Left forelimb (tissue), 1 donor: Measurements from ENCODE around the gene ECT2L.

Source experiments
- DNase-seq: peaks from one replicate; pipeline ENCODE4 v3.0.0-alpha.2; 2018; ENCODE audit warnings: low spot score

Gene ECT2L

DNA sequence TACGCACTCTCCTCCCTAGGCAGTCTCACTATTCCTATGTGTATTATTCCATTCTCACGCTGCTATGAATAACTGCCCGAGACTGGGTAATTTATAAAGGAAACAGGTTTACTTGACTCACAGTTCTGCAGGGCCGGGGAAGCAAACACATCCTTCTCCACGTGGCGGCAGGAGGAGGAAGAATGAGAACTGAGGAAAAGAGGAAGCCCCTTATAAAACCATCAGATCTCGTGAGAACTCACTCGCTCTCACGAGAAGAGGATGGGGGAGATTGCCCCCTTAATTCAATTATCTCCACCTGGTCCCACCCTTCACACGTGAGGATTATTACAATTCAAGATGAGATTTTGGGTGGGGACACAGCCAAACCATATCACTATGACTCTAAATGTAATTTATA, 61.9 kb downstream of the ECT2L start:
- no peak for DNase-seq

DNA sequence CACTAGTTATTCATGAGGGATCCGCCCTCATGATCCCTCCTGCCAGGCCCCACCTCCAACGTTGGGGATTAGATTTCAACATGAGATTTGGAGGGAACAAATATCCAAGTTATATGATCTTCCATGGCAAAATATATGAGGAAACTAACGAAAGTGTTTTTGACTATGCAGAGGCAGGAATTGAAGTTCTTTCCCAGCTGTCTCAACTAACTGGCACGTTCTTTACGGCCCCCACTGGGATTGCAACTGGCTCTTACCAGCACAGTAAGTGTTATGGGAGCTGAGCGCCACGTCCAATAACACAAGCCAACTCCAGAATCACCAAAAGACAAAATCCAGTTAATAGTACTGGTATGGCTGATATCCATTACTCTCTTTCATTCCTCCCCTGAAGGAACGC, 66.6 kb downstream of the ECT2L start:
- no peak for DNase-seq

DNA sequence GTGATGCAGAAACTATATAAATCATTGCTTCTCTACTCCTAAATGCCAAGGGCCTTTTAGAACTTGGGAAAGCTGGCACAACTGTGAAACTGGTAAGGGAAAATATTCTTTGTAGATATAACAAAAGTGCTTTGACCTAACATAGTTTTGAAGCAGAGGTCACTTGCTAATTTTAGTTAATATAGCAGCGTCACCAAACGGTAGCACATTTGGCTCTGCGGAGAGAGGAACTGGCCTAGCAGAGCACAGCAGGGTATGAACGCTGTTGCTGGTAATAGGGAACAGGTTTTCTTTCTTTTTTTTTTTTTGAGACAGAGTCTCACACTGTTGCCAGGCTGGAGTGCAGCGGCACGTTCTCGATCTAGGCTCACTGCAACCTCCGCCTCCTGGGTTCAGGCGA, 67.4 kb downstream of the ECT2L start:
- DNase-seq = no peak

DNA sequence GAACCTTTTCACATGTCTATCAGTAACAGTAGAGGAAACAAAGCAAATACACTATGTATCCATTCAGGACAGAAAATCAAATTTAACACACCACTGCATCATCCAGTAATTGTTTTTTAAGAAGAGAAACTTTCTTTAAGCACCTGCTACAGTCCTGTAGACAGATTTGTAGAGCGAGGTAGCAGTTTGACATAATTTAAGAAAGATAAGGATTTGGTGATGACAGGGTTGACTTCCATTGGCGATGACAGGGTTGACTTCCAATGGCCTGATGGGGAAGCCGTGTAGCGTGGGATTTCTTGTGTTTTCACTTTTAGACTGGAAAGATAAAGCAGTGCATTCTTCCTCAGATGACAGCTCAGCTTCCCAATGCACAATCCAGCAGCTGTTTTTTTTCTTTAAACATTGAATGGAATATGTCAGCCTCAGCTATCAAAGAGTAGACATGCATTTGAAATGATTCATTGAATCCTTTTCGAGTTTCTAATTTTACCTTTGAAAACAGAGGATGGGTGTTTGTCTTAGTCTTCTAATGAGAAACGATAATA, 68.5 kb downstream of the ECT2L start:
- DNase-seq = no peak

DNA sequence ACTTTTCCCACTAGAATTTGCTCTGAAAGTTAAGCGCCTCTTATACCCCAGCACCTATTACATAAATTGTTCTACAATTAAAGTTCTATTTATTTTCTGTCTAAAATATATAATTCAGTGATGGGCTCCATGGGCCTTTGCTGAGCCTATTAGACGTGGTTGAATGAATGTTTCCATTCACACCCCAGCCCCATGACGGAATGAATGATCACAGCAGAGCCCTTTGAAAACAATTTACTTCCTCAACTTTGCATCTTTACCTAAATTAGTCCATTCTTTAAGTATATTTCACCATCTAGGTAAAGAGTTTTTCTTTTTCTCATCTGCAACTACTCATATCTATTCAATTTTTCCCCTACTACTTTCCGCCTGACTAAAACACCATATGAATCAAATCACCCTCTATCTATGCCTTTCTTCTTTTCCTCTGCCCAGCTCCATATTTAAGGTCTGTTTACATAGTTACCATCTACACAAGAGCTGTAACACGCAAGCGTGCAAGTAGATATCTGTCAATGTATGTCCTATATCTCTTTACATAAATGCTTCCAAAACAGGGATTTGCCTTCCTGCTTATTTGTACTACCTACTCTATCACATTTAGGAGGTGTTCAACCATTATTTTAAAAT, 69.7 kb downstream of the ECT2L start:
- no peak for DNase-seq

DNA sequence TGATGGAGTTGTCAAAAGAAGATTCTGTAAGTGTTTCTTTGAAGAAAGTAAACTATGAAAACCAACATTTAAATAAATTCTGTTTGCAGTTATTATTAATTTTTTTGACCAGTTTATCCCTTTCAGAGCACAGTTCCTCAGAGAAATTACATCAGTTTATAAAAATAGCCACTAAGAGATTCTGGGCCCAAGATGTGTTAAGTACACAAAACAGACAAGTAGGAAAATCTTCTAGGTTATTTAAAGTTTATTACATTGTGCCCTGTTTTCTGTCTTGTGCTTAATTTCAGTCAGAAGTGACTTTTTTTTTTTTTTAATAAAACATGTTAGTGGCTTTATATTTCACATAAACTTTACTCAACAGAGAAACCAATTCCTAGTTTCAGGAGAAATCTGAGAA, 72.3 kb downstream of the ECT2L start:
- no peak for DNase-seq

DNA sequence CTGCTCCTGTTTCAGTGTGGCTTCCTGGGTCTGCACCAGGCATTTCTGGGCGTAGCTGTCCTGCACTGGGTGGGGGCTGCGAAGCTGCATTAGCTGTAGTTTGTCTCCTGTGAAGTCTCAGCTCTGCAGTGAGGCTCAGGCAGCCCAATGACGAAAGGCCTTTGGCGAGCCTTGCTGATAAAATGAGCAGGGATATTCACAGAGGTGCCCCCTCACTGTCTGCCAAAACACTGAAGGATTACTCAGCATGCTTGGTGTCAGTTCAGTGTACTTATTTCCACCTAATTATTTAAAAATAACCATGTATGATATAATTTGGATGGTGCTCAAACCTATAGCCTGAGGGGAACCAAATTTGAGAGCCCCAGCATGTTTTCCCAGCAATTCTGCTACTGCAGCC, 73.5 kb downstream of the ECT2L start:
- peak; percentile 64 for DNase-seq

DNA sequence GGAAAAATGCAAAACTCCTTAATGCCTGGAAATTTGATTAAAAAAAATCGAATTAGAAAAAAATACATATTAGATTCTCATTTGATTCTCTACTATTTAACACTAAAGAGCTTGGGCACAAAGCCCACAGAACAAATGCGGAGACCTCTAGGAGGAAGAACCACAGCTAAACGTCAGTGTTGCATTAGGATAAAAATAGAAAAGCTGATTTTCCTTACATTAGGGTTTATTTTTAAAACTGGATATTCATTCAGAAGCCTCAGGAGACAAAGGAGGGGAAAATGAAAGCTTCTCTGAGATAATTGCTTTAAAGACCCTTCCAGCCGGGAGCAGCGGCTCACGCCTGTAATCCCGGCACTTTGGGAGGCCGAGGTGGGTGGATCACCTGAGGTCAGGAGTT, 77.3 kb downstream of the ECT2L start:
- DNase-seq = no peak

DNA sequence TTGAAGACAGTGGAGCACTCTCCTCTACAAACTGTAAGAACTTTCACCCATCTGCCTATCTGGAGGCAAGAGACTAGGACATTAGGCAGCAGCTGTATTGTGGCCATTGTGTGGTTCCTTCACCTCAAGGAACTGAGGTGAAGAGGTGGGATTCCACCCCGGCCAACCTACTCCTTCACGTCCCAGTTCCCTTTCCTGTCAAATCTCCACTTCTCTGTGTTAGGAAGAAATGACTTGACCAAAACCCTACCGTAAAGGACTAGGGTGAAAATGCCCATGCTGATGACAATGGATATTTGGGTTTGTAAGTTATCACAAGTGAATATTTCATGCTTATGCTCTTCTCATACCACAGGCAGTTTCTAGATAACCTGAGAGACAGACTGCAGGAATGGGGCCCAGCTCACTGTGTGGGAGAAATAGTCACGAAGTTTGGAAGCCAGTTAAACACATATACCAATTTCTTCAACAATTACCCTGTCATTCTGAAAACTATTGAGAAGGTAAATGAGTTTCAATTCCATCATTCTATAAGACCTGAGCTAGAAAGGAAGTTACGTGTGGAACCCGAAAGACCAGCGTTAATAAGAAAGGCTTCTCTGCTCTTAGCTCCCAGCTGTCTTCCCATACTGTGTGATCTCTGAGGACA, 86.6 kb downstream of the ECT2L start:
- no peak for DNase-seq

DNA sequence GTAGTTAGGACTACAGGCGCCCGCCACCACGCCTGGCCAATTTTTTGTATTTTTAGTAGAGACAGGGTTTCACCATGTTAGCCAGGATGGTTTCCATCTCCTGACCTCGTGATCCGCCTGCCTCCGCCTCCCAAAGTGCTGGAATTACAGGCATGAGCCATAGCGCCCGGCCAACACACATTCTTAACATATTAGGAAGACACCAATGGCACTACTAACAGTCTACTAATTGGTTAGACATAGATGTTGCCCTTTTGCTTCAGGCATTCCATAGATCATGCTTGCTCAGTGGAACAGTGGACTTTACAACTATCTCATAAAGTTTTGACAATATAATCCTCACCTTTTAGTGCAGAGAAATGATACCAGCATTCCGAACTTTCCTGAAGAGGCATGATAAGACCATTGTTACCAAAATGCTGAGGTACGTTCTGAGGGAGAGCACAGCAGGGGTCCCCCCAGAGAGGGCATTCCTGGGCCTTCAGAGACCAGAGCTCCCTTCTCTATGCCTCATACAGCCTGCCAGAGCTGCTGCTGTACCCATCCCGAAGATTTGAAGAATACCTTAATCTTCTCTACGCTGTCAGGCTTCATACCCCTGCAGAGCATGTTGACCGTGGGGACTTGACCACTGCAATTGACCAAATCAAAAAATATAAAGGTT, 89.4 kb downstream of the ECT2L start:
- no peak for DNase-seq

DNA sequence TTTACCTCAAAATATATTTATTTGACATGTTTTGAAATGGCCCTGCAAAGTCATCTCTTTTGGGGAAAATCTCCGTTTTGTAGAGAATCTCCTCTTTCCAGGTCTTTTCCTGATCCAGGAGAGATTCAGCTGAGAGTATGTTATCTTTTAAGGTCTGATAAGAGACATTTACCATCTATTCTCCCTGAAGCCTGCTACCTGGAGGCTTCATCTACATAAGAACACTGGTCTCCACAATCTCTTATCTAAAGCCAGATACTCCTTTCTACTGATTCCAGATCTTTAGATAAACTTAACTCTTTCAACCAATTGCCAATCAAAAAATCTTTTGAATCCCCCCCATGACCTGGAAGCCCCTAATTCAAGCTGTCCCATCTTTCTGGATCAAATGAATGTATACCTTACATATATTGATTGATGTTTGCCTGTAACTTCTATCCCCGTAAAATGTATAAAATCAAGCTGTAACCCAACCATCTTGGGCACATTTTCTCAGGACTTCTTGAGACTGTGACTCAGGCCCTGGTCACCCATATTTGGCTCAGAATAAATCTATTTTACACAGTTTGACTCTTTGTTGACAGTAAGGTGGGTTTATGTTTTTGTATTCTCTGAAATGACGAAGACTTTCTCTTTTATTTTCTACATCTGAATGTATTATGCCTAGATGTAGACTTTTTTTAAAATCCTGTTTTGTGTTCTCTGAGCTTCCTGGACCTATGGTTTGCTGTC, 95.5 kb downstream of the ECT2L start:
- no peak for DNase-seq

DNA sequence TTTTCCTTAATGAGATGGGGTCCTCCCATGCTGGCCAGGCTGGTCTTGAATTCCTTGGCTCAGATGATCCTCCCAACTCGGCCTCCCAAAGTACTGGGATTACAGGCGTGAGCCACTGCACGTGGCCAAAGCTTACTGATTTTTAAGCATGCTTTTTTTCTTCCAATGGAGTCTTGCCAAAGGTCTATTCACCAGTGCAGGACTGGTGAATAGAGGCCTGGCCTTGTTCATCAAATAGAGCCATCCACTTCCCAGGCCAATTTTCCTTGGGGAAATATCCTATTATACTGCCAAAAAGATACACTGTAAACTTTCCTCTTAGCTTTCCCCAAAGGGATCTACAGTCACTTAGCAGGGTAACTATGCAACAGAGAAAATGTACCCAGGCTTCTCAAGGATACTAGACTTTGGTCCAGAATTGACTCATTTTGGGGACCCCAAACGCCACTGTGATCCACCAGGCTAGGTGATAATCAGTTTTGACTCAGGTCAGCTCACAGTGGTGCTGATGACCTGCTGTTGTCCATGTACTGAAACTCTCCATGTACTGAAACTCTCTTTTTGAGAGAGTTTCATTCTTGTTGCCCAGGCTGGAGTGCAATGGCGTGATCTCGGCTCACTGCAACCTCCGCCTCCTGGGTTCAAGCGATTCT, 100.3 kb downstream of the ECT2L start:
- DNase-seq = no peak

DNA sequence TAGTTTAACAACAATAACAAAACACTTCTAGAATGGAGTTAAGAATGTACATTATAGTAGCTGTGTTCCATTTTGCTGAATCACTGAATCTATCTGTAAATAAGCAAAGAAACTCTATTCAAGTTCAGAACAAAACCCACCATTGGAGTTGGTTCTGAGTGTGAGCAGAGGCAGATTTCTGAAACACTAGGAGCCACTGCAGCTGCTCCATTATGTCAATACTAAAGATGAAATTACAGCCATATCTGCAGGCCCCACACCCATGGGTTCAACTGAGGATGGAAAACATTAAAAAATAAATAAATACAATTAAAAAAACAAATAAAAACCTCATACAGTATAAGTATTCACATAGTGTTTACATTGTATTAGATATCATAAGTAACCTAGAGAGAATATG, 101.1 kb downstream of the ECT2L start:
- DNase-seq = no peak

DNA sequence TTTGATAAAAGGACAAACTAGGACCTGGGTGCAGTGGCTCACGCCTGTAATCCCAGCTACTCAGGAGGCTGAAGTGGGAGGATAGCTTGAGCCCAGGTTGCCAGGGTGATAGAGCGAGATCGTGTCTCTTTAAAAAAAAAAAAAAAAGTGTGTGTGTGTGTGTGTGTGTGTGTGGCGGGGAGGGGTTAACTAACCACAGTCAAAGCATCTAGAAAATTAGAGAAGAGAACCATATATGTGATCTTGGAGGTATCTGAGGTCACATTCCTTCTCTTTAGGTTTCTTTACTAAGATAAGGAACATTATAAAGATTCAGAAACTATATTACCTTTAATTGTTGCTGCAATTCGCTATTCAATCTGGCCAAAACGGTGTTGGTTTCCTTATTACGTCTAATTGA, 111.3 kb downstream of the ECT2L start:
- DNase-seq = no peak

DNA sequence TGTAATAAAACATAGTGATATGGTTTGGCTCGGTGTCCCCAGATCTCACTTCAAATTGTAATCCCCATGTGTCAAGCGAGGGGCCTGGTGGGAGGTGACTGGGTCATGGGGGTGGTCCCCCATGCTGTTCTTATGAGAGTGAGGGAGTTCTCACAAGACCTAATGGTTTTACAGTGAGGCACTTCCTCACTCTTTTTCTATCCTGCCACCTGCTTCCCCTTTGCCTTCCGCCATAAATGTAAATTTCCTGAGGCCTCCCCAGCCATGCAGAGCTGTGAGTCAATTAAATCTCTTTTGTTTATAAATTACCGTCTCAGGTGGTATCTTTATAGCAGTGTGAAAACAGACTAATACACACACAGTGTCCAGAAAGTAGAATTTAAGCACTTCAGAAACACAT, 113.6 kb downstream of the ECT2L start:
- DNase-seq = no peak

DNA sequence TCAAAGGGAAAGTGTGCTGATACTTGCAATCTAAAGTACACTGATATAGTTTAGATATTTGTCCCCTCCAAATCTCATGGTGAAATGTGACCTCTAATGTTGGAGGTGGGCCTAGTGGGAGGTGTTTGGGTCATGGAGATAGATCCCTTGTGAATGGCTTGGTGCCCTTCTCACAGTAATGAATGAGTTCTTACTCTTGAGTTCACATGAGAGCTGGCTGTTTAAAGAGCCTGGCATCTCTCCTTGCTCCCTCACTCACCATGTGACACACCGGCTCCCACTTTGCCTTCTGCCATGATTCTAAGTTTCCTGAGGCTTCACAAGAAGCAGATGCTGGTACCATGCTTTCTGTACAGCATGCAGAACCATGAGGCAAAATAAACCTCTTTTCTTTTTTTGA, 114.1 kb downstream of the ECT2L start:
- no peak for DNase-seq

DNA sequence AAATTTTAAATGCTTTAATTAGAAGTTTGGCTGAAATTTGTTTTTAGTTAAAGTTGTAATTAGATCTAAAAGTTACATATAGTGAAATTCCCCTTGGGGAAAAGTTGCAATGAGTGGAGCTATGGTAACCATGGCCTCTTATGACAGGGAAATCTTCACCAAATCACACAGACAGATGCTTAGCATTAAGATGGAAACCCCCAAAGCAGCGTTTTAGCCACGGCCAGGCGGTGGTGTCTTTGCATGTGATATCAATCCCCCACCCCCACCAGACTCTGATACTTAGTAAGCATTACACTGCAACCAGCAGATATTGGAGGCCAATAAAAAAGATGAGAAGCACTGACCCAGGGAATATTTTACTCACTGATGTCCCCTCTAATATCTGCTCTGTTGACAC, 116.4 kb downstream of the ECT2L start:
- DNase-seq = no peak

DNA sequence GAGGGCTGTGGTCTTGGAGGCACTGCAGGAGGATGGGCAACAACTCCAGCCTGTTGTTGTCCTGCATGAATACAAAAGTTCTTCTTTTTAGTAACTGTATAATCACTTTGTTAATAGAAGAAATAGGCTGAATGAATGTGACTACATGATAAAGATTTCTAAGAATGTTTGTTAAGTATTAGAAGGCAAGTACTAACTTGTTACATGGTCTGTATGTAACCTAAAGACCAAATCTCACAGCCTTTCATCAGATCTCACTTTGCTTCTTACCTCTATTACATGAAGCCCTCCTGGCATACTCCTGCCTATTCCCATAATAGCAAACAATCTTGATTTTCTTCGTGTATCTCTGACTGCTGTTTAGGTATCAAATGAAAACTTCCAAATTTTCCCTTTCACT, 118.8 kb downstream of the ECT2L start:
- DNase-seq = no peak

DNA sequence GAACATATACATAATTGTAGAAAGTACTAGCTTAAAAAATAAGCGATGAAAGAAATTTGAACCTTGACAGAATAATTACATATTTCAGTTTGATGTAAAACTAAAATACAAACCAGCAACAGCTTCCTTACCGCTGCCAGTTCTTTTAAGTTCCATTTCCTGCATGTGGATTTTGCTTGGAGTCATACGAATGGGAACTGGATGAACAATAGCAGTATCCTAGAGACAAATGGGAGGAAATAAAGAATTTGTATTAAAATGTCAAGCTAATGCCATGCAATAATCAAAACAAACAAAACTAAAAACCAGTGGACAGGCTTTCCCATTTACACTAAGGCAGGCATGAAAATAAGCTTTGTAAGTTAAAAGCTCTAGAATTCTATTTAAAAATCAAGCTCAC, 125.0 kb downstream of the ECT2L start:
- DNase-seq = no peak

DNA sequence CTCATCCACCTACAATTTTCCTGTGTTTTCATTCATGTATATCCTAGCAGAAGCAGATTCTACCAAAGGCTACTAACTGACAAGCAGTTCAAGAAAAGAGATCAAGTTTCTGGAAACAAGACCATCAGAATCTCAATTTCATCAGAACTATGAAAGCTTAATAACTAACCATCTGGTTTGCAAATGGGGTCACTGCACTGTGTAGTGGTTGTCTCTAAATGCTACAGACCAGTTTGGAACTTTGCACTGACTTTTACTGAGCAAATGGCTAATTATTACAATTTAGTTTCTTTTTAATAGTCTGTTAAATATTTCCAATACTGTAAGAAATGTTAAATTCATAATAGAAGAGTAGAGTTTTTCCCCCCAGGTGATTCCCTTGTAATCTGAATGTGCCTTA, 127.7 kb downstream of the ECT2L start:
- DNase-seq = no peak

DNA sequence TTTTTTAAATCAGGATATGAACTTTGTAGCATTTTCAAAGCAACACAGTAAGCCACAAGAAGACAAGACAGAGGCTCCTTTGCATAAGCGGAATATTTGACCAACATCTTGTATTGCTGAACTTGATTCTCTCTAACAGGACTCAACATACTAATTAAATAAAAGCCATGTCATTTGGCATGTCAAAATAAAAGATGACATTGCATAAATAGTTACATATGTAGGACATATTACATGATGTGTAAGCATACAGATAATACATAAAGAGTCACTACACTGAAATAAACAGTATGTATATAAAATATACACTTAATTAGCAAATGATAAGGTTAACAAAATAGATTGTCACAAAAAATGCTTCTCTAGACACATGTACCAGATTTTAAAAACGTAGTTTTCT, 129.9 kb downstream of the ECT2L start:
- no peak for DNase-seq

DNA sequence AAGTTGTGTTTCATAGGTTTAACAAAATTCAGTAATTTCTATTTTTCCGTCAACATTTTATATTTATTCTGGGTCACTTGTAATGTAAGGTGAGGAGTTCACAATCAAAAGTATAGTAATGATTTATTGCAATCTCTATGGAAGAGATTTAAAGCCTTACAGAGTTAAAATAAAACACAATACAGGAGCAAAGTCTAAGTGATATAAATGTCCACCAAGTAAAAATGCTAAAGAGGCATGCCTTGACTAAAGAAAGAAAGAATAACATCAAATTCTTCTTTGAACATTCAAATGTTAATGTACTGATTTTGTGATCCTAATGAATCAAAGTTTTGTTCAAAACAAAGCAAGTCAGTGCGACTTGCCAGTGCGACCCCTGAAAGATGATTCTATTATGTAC, 130.7 kb downstream of the ECT2L start:
- no peak for DNase-seq
